ENCODE data around the gene DCP1A.

DNA sequence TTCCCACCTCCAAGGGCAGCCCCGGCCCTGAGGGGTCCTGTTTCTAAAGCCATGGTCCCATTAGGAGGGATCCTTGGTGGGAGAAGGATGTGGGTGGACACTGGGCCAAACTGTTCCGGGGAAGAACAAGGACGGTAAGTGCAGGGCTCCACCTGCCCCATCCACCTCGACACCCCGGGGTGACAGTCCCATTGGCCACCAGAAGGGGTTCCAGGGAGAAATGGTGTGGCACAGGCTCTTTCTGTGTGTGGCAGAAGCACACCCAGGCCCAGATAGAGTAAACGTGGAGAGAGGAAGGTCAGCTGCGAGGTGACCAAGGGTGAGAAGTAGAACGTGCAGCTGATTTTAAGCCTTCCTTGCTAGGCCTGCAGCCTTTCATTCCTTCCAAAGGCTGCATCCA, 103.6 kb downstream of the DCP1A start:
- TF ChIP-seq CTCF (IDR thresholded peaks at IDR 0.05) (no peak), POLR2A (IDR thresholded peaks at IDR 0.05) (no peak)
